ENCODE data around the gene ENDOU. TPM values are rescaled to one million over a fixed set of nuclear protein-coding genes. Genes with fewer than 3 reads are reported as not detected.

ENDOU gene
- total and polyA plus RNA-seq, 2 experiments from 2014 or later, result 0.22 TPM; not detected in 1

GRCh38 chr12:47757840-47758583 is 32.7 kb upstream of the ENDOU start:
- no peaks in the 10 kb centered on the region for H3K36me3 ChIP-seq (ENCODE audit: low read depth)
- in situ Hi-C loops (cut with MboI), result no loop called here
- WGBS, 2 experiments (ENCODE audit: low coverage in 1 of 2, low lambda C conversion rate in 2 of 2, missing lambda C conversion rate in 2 of 2), result 70 to 71% methylated on average over 17 to 20 of the region's 20 CpGs
- peak overlapping the region; percentile 78 for H3K4me3 ChIP-seq
- H3K9me3 ChIP-seq (ENCODE audit: low read depth), result no peaks in the 10 kb centered on the region
- no peaks in the 10 kb centered on the region for H3K9me2 ChIP-seq (ENCODE audit: insufficient read depth)
- no peaks in the 10 kb centered on the region for H4K20me1 ChIP-seq (ENCODE audit: insufficient read depth)
- H3K79me2 ChIP-seq (ENCODE audit: insufficient read depth), result no peaks in the 10 kb centered on the region
- no peaks in the 10 kb centered on the region for H3K27me3 ChIP-seq (replicated peaks; ENCODE audit: insufficient read depth)
- peaks cover 21% of the 10 kb centered on the region for H3K4me1 ChIP-seq (ENCODE audit: insufficient read depth)
- H3K27ac ChIP-seq, result no peak overlapping the region
- H3F3A ChIP-seq (ENCODE audit: insufficient read depth), result peaks cover 11% of the 10 kb centered on the region; the same call in 1 of the 2 replicates
- no peak for TF ChIP-seq EZH2phosphoT487 (IDR thresholded peaks at IDR 0.05; ENCODE audit: insufficient read depth, low read depth)
- no peak for TF ChIP-seq EZH2 (IDR thresholded peaks at IDR 0.05; ENCODE audit: insufficient read depth, poor library complexity, severe bottlenecking)
- H3K9ac ChIP-seq, result peak overlapping the region; percentile 83
- peak overlapping the region; percentile 91; the same call in 1 of the 2 replicates for H2AFZ ChIP-seq
- no peak for DNase-seq
- H3K4me2 ChIP-seq (ENCODE audit: unreplicated experiment), result peak overlapping the region; percentile 74

GRCh38 chr12:47757364-47757839 is 32.1 kb upstream of the ENDOU start:
- H2AFZ ChIP-seq, result no peak overlapping the region
- no peaks in the 10 kb centered on the region for H3K9me3 ChIP-seq (ENCODE audit: low read depth)
- no peaks in the 10 kb centered on the region for H4K20me1 ChIP-seq (ENCODE audit: insufficient read depth)
- H3K27me3 ChIP-seq (replicated peaks; ENCODE audit: insufficient read depth), result no peaks in the 10 kb centered on the region
- no peaks in the 10 kb centered on the region for H3K36me3 ChIP-seq (ENCODE audit: low read depth)
- TF ChIP-seq EZH2phosphoT487 (IDR thresholded peaks at IDR 0.05; ENCODE audit: insufficient read depth, low read depth) (no peak), EZH2 (IDR thresholded peaks at IDR 0.05; ENCODE audit: insufficient read depth, poor library complexity, severe bottlenecking) (no peak)
- H3K4me2 ChIP-seq (ENCODE audit: unreplicated experiment), result no peak overlapping the region
- H3K9me2 ChIP-seq (ENCODE audit: insufficient read depth), result no peaks in the 10 kb centered on the region
- H3K4me3 ChIP-seq, result no peak overlapping the region
- H3K27ac ChIP-seq, result no peak overlapping the region
- H3K9ac ChIP-seq, result no peak overlapping the region
- peaks cover 15% of the 10 kb centered on the region for H3F3A ChIP-seq (ENCODE audit: insufficient read depth)
- DNase-seq, result no peak
- in situ Hi-C loops (cut with MboI), result no loop called here
- H3K79me2 ChIP-seq (ENCODE audit: insufficient read depth), result no peaks in the 10 kb centered on the region
- peaks cover 27% of the 10 kb centered on the region for H3K4me1 ChIP-seq (ENCODE audit: insufficient read depth)
- WGBS, 2 experiments (ENCODE audit: low coverage in 1 of 2, low lambda C conversion rate in 2 of 2, missing lambda C conversion rate in 2 of 2), result 90 to 91% methylated on average over 6 to 7 of the region's 7 CpGs

- Histone ChIP-seq H3K79me2 (ENCODE audit: insufficient read depth) (no peaks in the 10 kb centered on the region), H3K9me3 (ENCODE audit: low read depth) (no peaks in the 10 kb centered on the region), H3F3A (ENCODE audit: insufficient read depth) (peaks cover 23% of the 10 kb centered on the region), H4K20me1 (ENCODE audit: insufficient read depth) (no peaks in the 10 kb centered on the region), H3K27me3 (replicated peaks; ENCODE audit: insufficient read depth) (no peaks in the 10 kb centered on the region), H2AFZ (no peak overlapping the region), H3K4me2 (ENCODE audit: unreplicated experiment) (no peak overlapping the region), H3K9me2 (ENCODE audit: insufficient read depth) (no peaks in the 10 kb centered on the region), H3K9ac (no peak overlapping the region), H3K27ac (no peak overlapping the region), H3K4me3 (no peak overlapping the region), H3K36me3 (ENCODE audit: low read depth) (no peaks in the 10 kb centered on the region), H3K4me1 (ENCODE audit: insufficient read depth) (peaks cover 34% of the 10 kb centered on the region)
- DNase-seq, result peak; percentile 24
- in situ Hi-C loops (cut with MboI), result no loop called here
- 78 to 80% methylated on average over 12 of the region's 12 CpGs for WGBS, 2 experiments (ENCODE audit: low coverage in 1 of 2, low lambda C conversion rate in 2 of 2, missing lambda C conversion rate in 2 of 2)
- TF ChIP-seq EZH2phosphoT487 (IDR thresholded peaks at IDR 0.05; ENCODE audit: insufficient read depth, low read depth), result no peak
- no peak for TF ChIP-seq EZH2 (IDR thresholded peaks at IDR 0.05; ENCODE audit: insufficient read depth, poor library complexity, severe bottlenecking)
These were observed 30.6 kb upstream of the ENDOU start for GRCh38 chr12:47755655-47756562.

DNA sequence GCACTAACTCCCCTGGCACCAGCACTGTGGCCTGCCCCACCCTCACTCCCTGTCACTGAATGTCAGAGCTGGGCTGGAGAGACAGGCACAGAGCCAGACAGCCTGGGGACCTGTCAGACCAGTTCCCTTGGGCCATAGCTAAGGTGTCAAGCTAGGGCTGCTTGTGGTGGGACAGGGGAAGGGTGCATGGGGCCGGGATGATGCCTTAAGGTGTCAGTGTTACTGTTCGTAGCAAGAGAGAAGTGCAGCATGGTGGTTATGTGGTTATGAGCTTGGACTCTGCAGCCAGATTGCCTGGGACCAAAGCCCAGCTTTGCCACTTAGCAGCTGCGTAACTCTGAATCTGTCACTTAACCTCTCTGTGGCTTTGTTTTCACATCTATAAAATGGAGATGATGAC is 29.6 kb upstream of the ENDOU start:
- H3K4me1 ChIP-seq (ENCODE audit: insufficient read depth), result peaks cover 33% of the 10 kb centered on the region
- no peaks in the 10 kb centered on the region for H3K36me3 ChIP-seq (ENCODE audit: low read depth)
- H3K4me3 ChIP-seq, result no peak overlapping the region
- no peak overlapping the region for H3K9ac ChIP-seq
- no peaks in the 10 kb centered on the region for H3K9me2 ChIP-seq (ENCODE audit: insufficient read depth)
- peaks cover 23% of the 10 kb centered on the region for H3F3A ChIP-seq (ENCODE audit: insufficient read depth)
- H3K9me3 ChIP-seq (ENCODE audit: low read depth), result no peaks in the 10 kb centered on the region
- 83 to 90% methylated on average over 3 of the region's 3 CpGs for WGBS, 2 experiments (ENCODE audit: low coverage in 1 of 2, low lambda C conversion rate in 2 of 2, missing lambda C conversion rate in 2 of 2)
- H3K79me2 ChIP-seq (ENCODE audit: insufficient read depth), result no peaks in the 10 kb centered on the region
- H3K27ac ChIP-seq, result no peak overlapping the region
- H4K20me1 ChIP-seq (ENCODE audit: insufficient read depth), result no peaks in the 10 kb centered on the region
- in situ Hi-C loops (cut with MboI), result no loop called here
- H3K4me2 ChIP-seq (ENCODE audit: unreplicated experiment), result no peak overlapping the region
- H3K27me3 ChIP-seq (replicated peaks; ENCODE audit: insufficient read depth), result no peaks in the 10 kb centered on the region
- H2AFZ ChIP-seq, result no peak overlapping the region
- no peak for DNase-seq
- TF ChIP-seq EZH2 (IDR thresholded peaks at IDR 0.05; ENCODE audit: insufficient read depth, poor library complexity, severe bottlenecking), result no peak
- TF ChIP-seq EZH2phosphoT487 (IDR thresholded peaks at IDR 0.05; ENCODE audit: insufficient read depth, low read depth), result no peak

All from GM23248 (cell line).